ENCODE data around the gene AP4M1.

AP4M1 gene

DNA sequence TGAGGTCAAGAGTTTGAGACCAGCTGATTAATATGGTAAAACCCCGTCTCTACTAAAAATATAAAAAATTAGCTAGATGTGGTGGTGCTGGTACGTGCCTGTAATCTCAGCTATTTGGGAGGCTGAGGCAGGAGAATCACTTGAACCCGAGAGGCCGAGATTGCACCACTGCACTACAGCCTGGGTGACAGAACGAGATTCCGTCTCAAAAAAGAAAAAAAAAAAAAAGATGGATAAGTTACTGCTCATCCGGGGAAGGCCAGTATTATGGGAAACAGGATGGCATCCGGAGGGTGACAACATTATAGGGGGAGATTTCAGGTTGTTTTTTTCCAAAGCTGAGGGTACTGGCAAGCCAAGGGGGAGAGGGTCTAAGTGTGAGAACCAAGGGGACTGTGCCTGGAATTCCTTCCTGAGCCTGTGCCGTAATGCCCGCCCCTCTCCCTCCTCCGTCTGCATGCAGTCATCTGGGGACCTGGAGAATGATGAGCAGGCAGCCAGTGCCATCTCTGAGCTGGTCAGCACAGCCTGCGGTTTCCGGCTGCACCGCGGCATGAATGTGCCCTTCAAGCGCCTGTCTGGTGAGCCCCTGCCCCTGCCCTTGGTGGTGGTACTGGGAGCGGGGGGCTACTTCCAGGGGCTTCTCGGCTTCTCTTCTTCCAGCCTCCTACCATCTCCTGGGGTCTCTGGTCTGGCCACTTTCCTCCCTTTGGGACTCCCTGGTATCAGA, 51.7 kb downstream of the AP4M1 start:
- Histone ChIP-seq H2AFZ (ENCODE audit: low read depth, low read length, severe bottlenecking) (no peak overlapping the region), H3K4me2 (ENCODE audit: low read depth, low read length, poor library complexity, severe bottlenecking) (no peak overlapping the region), H3K27me3 (ENCODE audit: low read length) (no peaks in the 10 kb centered on the region), H3K27ac (ENCODE audit: low read depth, low read length) (peak overlapping the region; percentile 32), H3K36me3 (ENCODE audit: low read length) (no peaks in the 10 kb centered on the region), H3F3A (ENCODE audit: insufficient read depth) (peaks cover 53% of the 10 kb centered on the region), H3K9me3 (ENCODE audit: insufficient read depth, low read length) (no peaks in the 10 kb centered on the region), H4K20me1 (ENCODE audit: low read depth, low read length) (no peaks in the 10 kb centered on the region), H3K9ac (ENCODE audit: low read length) (no peak overlapping the region), H3K9me2 (replicated peaks; ENCODE audit: insufficient read depth, low read length) (no peaks in the 10 kb centered on the region), H3K79me2 (ENCODE audit: insufficient read depth, low read length) (peaks cover 30% of the 10 kb centered on the region), H3K4me3 (ENCODE audit: insufficient read depth, low read length, poor library complexity, severe bottlenecking) (no peak overlapping the region)
- TF ChIP-seq CTCF (IDR thresholded peaks at IDR 0.05; ENCODE audit: insufficient read depth, low read length, poor library complexity, severe bottlenecking) (no peak), EZH2phosphoT487 (conservative IDR thresholded peaks at IDR 0.05; ENCODE audit: low read length) (no peak)

GRCh38 chr7:100153708-100154535, 52.5 kb downstream of the AP4M1 start:
- no peak overlapping the region for H3K4me2 ChIP-seq (ENCODE audit: low read depth, low read length, poor library complexity, severe bottlenecking)
- no peaks in the 10 kb centered on the region for H3K27me3 ChIP-seq (ENCODE audit: low read length)
- H3K36me3 ChIP-seq (ENCODE audit: low read length) = no peaks in the 10 kb centered on the region
- no peak overlapping the region for H2AFZ ChIP-seq (ENCODE audit: low read depth, low read length, severe bottlenecking)
- H3K9ac ChIP-seq (ENCODE audit: low read length) = no peak overlapping the region
- H3K4me3 ChIP-seq (ENCODE audit: insufficient read depth, low read length, poor library complexity, severe bottlenecking) = no peak overlapping the region
- TF ChIP-seq EZH2phosphoT487 (conservative IDR thresholded peaks at IDR 0.05; ENCODE audit: low read length) (no peak), CTCF (IDR thresholded peaks at IDR 0.05; ENCODE audit: insufficient read depth, low read length, poor library complexity, severe bottlenecking) (no peak)
- H4K20me1 ChIP-seq (ENCODE audit: low read depth, low read length) = no peaks in the 10 kb centered on the region
- H3K27ac ChIP-seq (ENCODE audit: low read depth, low read length) = 0 out of 2 replicates have a peak overlapping the region, but pooled peaks have one; percentile 11
- H3K9me2 ChIP-seq (replicated peaks; ENCODE audit: insufficient read depth, low read length) = no peaks in the 10 kb centered on the region
- peaks cover 53% of the 10 kb centered on the region for H3F3A ChIP-seq (ENCODE audit: insufficient read depth)
- peaks cover 33% of the 10 kb centered on the region for H3K79me2 ChIP-seq (ENCODE audit: insufficient read depth, low read length)
- H3K9me3 ChIP-seq (ENCODE audit: insufficient read depth, low read length) = no peaks in the 10 kb centered on the region

DNA sequence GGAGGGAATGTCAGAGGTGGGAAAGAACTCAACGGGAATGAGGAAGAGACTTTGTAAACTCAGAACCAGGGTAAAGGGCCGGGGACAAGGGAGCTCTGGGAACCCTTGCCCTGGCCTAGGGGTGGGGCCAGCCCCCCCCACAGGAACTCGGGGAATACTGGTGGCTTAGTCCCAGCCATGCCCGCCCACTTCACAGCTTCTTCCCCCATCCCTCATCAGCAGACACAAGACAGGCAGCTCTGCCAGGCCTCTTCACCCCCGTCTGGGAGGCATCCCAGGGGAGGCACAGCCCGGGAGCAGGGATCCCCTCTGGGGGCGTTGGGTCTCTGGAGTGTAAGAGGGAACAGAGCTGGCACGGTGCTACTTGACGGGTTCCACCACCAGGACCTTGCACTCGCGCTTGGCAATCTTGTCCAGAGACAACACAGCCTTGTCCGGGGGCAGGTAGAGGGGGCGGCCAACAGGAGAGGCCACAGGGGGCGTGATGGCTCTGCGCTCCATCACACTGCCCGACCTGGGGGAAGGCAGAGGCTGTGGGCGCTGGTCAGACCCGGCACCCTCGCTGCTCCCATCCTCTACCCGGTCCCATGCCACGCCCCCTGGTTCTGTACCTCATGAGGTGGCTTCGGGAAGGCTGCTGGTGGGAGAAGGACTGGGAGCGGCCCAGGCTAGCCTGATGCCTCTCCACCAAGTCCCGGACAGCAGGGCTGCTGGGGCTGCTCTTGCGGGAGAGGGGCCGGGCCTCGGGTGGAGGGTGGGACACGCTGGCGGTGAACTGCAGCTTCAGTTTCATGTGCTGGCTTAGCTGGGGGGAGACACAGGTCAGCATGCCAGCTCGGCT, 53.4 kb downstream of the AP4M1 start:
- no peaks in the 10 kb centered on the region for H3K9me2 ChIP-seq (replicated peaks; ENCODE audit: insufficient read depth, low read length)
- no peak overlapping the region for H3K4me2 ChIP-seq (ENCODE audit: low read depth, low read length, poor library complexity, severe bottlenecking)
- TF ChIP-seq EZH2phosphoT487 (conservative IDR thresholded peaks at IDR 0.05; ENCODE audit: low read length) = no peak
- no peak for TF ChIP-seq CTCF (IDR thresholded peaks at IDR 0.05; ENCODE audit: insufficient read depth, low read length, poor library complexity, severe bottlenecking)
- H3F3A ChIP-seq (ENCODE audit: insufficient read depth) = peaks cover 53% of the 10 kb centered on the region
- peaks cover 23% of the 10 kb centered on the region for H3K79me2 ChIP-seq (ENCODE audit: insufficient read depth, low read length)
- H3K27me3 ChIP-seq (ENCODE audit: low read length) = no peaks in the 10 kb centered on the region
- no peaks in the 10 kb centered on the region for H3K9me3 ChIP-seq (ENCODE audit: insufficient read depth, low read length)
- no peak overlapping the region for H2AFZ ChIP-seq (ENCODE audit: low read depth, low read length, severe bottlenecking)
- H3K9ac ChIP-seq (ENCODE audit: low read length) = no peak overlapping the region
- no peak overlapping the region for H3K4me3 ChIP-seq (ENCODE audit: insufficient read depth, low read length, poor library complexity, severe bottlenecking)
- no peaks in the 10 kb centered on the region for H4K20me1 ChIP-seq (ENCODE audit: low read depth, low read length)
- H3K36me3 ChIP-seq (ENCODE audit: low read length) = no peaks in the 10 kb centered on the region
- H3K27ac ChIP-seq (ENCODE audit: low read depth, low read length) = no peak overlapping the region

Measured in SU-DHL-6 (cell line).